ENCODE data around the gene SLC22A23. TPM values are rescaled to one million over a fixed set of nuclear protein-coding genes. Genes with fewer than 3 reads are reported as not detected.

Gene SLC22A23
- total RNA-seq, 1 experiment from 2014 or later: 5.7 TPM

DNA sequence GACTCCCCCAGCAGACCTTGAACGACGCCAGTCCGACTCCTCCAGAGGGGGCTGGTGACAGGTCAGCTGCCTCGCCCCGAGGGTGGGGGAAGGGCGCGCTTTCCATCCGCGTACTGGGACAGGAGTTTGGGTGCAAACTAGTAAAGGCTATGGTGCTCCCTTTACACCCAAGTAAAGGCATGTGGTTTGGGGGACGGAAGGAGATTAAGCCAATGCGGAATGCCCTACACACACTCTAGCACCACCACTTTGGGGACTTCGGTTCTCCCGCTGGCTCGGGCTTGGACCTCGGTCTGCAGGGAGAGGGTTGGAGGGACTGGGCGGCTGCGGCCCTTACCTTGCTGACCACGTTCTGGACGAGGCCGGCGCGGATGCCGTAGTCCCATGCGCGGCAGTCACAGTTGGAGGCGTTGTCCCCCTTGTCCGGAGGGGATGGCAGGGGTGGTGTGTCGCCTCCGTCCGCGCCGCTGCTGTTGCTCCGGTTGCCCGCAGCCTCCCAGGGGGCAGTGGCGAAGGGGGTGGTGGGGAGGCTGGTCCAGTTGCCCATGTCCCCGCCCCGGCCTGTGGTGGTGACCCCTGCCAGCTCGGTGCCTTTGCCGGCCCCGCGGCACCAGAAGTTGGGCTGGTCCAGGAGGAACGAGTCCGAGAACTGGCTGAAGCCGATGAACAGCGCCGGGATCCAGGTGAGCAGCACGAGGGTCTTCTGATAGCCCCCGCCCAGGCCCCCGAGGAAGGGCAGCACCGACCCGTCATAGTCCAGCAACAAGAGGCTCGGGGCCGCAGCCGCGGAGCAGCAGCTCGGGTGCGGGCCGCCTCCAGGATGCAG, 1.1 kb downstream of the SLC22A23 start:
- H3K4me3 ChIP-seq (ENCODE audit: low read length): peak overlapping the region; percentile 89
- CTCF ChIA-PET: interaction anchor here (0.9 kb wide), 1 partner anchor 55 kb away, joined by 4 read pairs; no protein-coding TSS in a partner anchor
- no peaks in the 10 kb centered on the region for H3K9me3 ChIP-seq (ENCODE audit: low read length)
- ATAC-seq (peak; percentile 6), DNase-seq (no peak)
- H3K4me2 ChIP-seq (ENCODE audit: low read length): peak overlapping the region; percentile 97
- no peaks in the 10 kb centered on the region for H3K27me3 ChIP-seq (ENCODE audit: low read length)
- peak overlapping the region; percentile 67 for H2AFZ ChIP-seq (ENCODE audit: low read length)
- no peak for TF ChIP-seq EZH2 (IDR thresholded peaks at IDR 0.05; ENCODE audit: low read length, unreplicated experiment)
- no peak for TF ChIP-seq EZH2phosphoT487 (IDR thresholded peaks at IDR 0.05; ENCODE audit: borderline replicate concordance, low read length)
- no peaks in the 10 kb centered on the region for H3F3A ChIP-seq (ENCODE audit: low read length, unreplicated experiment)
- no peaks in the 10 kb centered on the region for H3K9me2 ChIP-seq (replicated peaks; ENCODE audit: low read length)
- BruUV-seq (replicated peaks): no TSS peak
- peaks cover 18% of the 10 kb centered on the region for H3K4me1 ChIP-seq (ENCODE audit: insufficient read depth, low read length)
- peaks cover 17% of the 10 kb centered on the region for H3K79me2 ChIP-seq (ENCODE audit: low read length)
- H3K27ac ChIP-seq (ENCODE audit: low read length): no peak overlapping the region
- POLR2A ChIA-PET (ENCODE audit: unreplicated experiment): interaction anchor here (0.7 kb wide), 1 partner anchor 98 kb away, joined by 3 read pairs; no protein-coding TSS in a partner anchor
- no peaks in the 10 kb centered on the region for H3K36me3 ChIP-seq (ENCODE audit: low read depth, low read length)
- intact Hi-C loops (cut with micrococcal nuclease): loop anchor here (1.0 to 5.0 kb wide), 8 partner anchors 17 to 277 kb away; no protein-coding TSS in a partner anchor
- peak overlapping the region; percentile 73 for H3K9ac ChIP-seq (ENCODE audit: low read length)
- 0 out of 2 replicates have a peak, but pooled peaks cover 5% of the 10 kb centered on the region for H4K20me1 ChIP-seq (ENCODE audit: low read length)

DNA sequence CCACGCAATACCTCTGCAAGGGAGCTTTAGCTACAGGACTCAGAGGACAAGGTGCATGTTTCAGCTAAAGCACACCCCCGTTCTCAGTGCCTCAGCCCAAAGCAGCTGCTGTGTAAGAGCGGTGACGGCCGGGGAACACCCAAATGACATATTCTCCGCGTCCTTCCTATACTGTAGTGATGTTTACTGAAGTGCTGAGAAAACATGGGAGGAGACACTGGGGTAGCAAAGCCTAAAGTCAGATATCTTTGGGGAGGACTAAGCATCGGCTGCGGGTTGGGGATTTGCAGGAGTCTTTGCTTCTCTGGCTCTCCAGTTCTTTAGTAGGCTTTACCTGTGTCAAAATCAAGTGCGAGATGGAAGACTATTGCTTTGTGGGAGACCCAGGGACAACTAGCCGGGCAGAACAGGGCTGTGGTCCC, 1.7 kb downstream of the SLC22A23 start:
- TF ChIP-seq CTCF (conservative IDR thresholded peaks at IDR 0.05; ENCODE audit: low read depth, low read length): no peak
- no peak for TF ChIP-seq EZH2phosphoT487 (IDR thresholded peaks at IDR 0.05; ENCODE audit: borderline replicate concordance, low read length)
- no peak for TF ChIP-seq EZH2 (IDR thresholded peaks at IDR 0.05; ENCODE audit: low read length, unreplicated experiment)
- H3K36me3 ChIP-seq (ENCODE audit: low read depth, low read length): no peaks in the 10 kb centered on the region
- peak overlapping the region; percentile 73 for H3K9ac ChIP-seq (ENCODE audit: low read length)
- H3K4me3 ChIP-seq (ENCODE audit: low read length): peak overlapping the region; percentile 89
- ATAC-seq (peak; percentile 9; the same call in 1 of the 2 replicates), DNase-seq (peak; percentile 45)
- H3K4me2 ChIP-seq (ENCODE audit: low read length): peak overlapping the region; percentile 97
- H3K9me2 ChIP-seq (replicated peaks; ENCODE audit: low read length): no peaks in the 10 kb centered on the region
- H4K20me1 ChIP-seq (ENCODE audit: low read length): 0 out of 2 replicates have a peak, but pooled peaks cover 5% of the 10 kb centered on the region
- intact Hi-C loops (cut with micrococcal nuclease): loop anchor here (1.0 to 5.0 kb wide), 5 partner anchors 17 to 158 kb away; no protein-coding TSS in a partner anchor
- no peaks in the 10 kb centered on the region for H3K9me3 ChIP-seq (ENCODE audit: low read length)
- H3K4me1 ChIP-seq (ENCODE audit: insufficient read depth, low read length): peaks cover 18% of the 10 kb centered on the region
- H2AFZ ChIP-seq (ENCODE audit: low read length): peak overlapping the region; percentile 67
- no peaks in the 10 kb centered on the region for H3K27me3 ChIP-seq (ENCODE audit: low read length)
- BruUV-seq (replicated peaks): TSS peak; percentile 31
- H3K27ac ChIP-seq (ENCODE audit: low read length): no peak overlapping the region
- no peaks in the 10 kb centered on the region for H3F3A ChIP-seq (ENCODE audit: low read length, unreplicated experiment)
- CTCF ChIA-PET: interaction anchor here (1.0 kb wide), 1 partner anchor 45 kb away, joined by 3 read pairs; no protein-coding TSS in a partner anchor
- POLR2A ChIA-PET (ENCODE audit: unreplicated experiment): interaction anchor here (0.7 kb wide), 1 partner anchor 98 kb away, joined by 3 read pairs; no protein-coding TSS in a partner anchor
- H3K79me2 ChIP-seq (ENCODE audit: low read length): peaks cover 17% of the 10 kb centered on the region

- no peak for TF ChIP-seq EZH2phosphoT487 (IDR thresholded peaks at IDR 0.05; ENCODE audit: borderline replicate concordance, low read length)
- TF ChIP-seq EZH2 (IDR thresholded peaks at IDR 0.05; ENCODE audit: low read length, unreplicated experiment): no peak
- TF ChIP-seq CTCF (conservative IDR thresholded peaks at IDR 0.05; ENCODE audit: low read depth, low read length): no peak
- peak overlapping the region; percentile 89 for H3K4me3 ChIP-seq (ENCODE audit: low read length)
Observed at GRCh38 chr6:3454273-3455010, 2.4 kb downstream of the SLC22A23 start.

More at GRCh38 chr6:3454273-3455010, 2.4 kb downstream of the SLC22A23 start:
- Histone ChIP-seq H3K27ac (ENCODE audit: low read length) (no peak overlapping the region), H2AFZ (ENCODE audit: low read length) (no peak overlapping the region), H4K20me1 (ENCODE audit: low read length) (0 out of 2 replicates have a peak, but pooled peaks cover 5% of the 10 kb centered on the region), H3K4me2 (ENCODE audit: low read length) (peak overlapping the region; percentile 97), H3K79me2 (ENCODE audit: low read length) (peaks cover 17% of the 10 kb centered on the region), H3K4me1 (ENCODE audit: insufficient read depth, low read length) (peaks cover 18% of the 10 kb centered on the region), H3F3A (ENCODE audit: low read length, unreplicated experiment) (no peaks in the 10 kb centered on the region), H3K36me3 (ENCODE audit: low read depth, low read length) (no peaks in the 10 kb centered on the region), H3K9me2 (replicated peaks; ENCODE audit: low read length) (no peaks in the 10 kb centered on the region), H3K27me3 (ENCODE audit: low read length) (no peaks in the 10 kb centered on the region), H3K9ac (ENCODE audit: low read length) (no peak overlapping the region), H3K9me3 (ENCODE audit: low read length) (no peaks in the 10 kb centered on the region)
- ChIA-PET CTCF (interaction anchor here (0.6 to 1.0 kb wide), 3 partner anchors 44 to 173 kb away, joined by 3 to 4 read pairs (median 3); no protein-coding TSS in a partner anchor), POLR2A (ENCODE audit: unreplicated experiment) (no interaction called here)
- DNase-seq (no peak), ATAC-seq (no peak)
- intact Hi-C loops (cut with micrococcal nuclease): loop anchor here (1.0 to 5.0 kb wide), 5 partner anchors 16 to 158 kb away; no protein-coding TSS in a partner anchor
- no TSS peak for BruUV-seq (replicated peaks)

All from PC-3 (cell line).